NCI-H2107 treated with DMSO at 0.1 percent for 48 hours (cell line): ENCODE results near the gene ATXN7L3B.
"Not testable (repeated sequence)": the region's sequence is repeated elsewhere in the genome, so short reads cannot be mapped to it uniquely, and the experiment has no call there.

ENCODE experiments used
- DNase-seq: peaks from one replicate; lab custom pipeline; 2025; ENCODE audit not compliant: unreplicated experiment; lab: John Stamatoyannopoulos, UW

Gene ATXN7L3B, protein sequence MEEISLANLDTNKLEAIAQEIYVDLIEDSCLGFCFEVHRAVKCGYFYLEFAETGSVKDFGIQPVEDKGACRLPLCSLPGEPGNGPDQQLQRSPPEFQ

DNA sequence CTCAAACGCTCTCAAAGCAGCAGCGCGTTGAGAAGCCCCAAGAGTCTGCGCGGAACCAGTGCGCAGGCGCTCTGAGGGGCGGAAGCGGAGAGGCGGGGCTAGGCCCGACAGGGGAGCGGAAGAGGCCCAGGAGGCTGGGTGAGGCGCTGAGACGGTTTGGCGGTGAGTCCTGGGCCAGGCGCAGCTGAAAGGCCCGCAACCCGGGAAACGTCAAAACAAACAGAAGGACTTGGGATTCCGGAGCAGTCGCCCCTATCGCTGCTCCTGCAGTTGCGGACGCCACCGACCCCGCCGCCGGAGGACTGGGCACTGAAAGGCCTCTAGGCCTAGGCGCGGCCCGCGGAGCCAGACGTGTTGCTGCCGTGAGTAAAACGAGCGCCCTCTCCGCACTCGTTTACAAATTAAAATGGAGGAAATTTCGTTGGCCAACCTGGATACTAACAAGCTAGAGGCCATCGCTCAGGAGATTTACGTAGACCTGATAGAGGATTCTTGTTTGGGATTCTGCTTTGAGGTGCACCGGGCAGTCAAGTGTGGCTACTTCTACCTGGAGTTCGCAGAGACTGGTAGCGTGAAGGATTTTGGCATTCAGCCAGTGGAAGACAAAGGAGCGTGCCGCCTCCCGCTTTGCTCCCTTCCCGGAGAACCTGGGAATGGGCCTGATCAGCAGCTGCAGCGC, at the start of gene ATXN7L3B:
Gene ATXN7L3B, plus strand, starts transcription at position 129 of the 679 bp plus-strand sequence. Its CDS starts 278 bp downstream, at position 407.
- DNase-seq: peak; percentile 93

DNA sequence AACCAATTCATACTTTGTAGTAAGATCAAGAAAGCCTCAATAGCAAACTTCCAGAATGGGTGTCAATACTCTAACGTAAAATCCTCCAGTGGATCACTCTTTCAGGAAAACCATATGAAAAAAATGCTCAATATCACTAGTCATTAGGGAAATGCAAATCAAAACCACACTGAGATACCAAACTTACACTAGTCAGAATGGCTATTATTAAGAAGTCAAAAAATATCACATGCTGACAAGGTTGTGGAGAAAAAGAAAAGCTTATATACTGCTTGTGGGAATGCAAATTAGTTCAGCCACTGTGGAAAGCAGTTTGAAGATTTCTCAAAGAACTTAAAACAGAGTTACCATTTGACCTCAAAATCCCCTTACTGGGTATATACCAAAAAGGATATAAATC, 49.5 kb upstream of the ATXN7L3B start:
- DNase-seq: no peak

DNA sequence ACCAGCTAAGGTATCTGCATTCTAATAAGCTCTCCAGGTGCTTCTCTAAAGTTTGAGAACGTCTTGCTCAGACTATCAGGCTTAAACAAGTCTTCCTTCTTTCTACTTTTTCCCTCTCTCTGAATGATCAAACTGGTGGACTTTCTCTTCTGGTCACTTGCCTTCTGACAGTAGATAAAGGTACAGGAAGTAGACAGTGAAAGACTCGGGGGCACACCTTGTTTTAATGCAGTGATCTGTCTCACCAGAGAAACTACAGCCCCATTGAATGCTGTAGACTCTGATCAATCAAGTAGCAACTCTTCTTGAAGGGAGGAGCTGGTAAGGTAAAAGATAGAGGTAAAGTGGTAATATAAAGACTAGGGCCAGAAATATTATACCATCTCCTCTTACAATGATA, 48.1 kb upstream of the ATXN7L3B start:
- no peak for DNase-seq

DNA sequence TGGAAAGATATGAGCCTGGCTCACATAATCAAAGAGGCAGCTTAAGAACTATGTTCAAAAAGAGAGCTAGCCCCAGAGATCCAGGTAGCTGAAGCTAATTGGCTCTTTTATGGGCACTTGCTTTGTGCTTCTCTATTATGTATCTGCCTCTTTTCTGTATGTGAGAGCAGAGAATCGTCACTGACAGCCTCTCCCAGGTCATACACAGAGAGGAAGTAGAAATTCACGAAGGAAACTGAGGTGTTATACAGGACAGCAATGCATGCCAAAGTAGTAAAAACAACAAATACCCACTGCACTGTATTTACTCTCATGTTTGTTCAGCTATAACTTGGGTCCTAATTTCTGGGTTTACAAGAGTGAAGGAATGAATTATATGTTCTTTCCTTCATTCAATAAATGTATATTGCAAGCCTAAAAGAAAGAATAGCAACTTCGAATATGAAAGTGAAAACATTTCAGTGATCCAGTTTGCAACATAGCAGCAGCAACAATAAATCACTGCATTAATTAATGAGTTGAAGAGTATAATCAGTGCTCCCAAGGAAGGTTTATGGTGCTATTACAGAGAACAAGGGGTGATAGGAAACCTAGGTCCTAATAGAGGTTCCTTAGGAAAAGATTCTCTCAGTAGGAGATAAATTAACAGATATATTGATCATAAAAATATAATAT, 47.1 kb upstream of the ATXN7L3B start:
- DNase-seq: no peak

DNA sequence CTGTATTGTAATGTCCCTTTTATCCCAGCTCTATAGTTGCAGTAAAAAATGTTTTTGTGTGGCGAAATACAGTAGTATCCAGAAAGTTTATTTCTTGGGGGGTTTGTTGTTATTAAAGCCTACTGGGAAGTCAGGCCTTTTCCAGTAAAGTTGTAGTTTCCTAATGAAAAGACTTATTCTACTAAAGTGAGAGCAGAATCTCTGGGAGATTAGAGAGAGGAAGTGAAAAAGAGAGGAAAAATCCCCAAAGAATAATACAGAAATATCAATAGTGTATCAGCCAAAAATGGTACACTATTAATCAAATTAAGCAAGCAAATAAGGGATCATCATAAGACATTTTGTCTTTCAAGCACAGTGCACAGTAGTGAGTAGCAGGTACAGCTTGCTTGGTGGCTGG, 46.3 kb upstream of the ATXN7L3B start:
- DNase-seq: no peak

DNA sequence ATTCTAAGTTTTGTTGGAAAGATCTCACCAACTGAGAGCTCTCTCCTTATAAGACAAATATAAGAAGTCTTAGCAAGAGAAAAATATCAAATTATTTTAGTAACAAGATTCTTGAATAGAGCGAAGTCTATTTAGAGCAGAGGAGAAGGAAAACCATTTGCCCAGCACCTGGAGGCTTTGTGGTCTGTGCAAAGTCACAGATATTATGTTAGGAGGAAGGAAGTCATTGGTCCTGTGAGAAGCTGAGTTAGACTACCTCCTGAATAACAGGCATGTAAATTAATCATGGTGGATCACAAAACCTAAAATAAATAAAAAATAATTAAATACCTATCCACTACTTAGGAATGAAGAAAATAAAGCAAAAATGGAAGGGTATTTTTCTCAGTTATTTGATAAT, 38.4 kb upstream of the ATXN7L3B start:
- no peak for DNase-seq

DNA sequence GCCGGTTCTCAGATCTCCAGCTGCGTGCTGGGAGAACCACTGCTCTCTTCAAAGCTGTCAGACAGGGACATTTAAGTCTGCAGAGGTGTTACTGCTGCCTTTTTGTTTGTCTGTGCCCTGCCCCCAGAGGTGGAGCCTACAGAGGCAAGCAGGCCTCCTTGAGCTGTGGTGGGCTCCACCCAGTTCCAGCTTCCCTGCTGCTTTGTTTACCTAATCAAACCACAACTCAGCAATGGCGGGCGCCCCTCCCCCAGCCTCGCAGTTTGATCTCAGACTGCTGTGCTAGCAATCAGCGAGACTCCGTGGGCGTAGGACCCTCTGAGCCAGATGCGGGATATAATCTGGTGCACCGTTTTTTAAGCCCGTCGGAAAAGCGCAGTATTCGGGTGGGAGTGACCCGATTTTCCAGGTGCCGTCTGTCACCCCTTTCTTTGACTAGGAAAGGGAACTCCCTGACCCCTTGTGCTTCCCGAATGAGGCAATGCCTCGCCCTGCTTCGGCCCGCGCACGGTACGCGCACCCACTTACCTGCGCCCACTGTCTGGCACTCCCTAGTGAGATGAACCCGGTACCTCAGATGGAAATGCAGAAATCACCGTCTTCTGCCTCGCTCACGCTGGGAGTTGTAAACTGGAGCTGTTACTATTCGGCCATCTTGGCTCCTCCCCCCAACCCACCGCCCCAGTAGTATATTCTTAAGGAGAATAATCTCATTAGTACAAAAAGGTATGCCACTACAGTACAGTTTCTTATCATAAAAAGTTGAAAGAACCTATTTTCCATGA, 28.6 kb upstream of the ATXN7L3B start:
- DNase-seq: not testable (repeated sequence)

DNA sequence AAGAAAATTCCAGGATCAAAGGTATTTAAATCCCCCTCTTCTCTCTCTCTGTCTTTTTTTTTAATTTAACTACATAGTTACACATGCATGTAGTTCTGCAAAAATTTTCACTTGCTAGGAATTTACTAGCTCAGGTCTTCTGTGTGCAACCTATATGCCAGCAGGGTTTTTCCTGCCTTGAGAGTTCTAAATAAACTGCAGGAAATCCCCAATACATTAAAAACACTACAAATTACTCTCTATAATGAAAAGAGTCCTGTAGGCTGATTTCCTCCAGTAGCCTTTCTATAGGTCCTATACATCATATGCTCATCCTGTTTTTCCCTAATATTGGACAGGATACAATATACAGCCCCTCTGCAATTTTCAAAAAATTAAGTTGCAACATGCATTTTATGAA, 27.7 kb upstream of the ATXN7L3B start:
- DNase-seq: no peak

DNA sequence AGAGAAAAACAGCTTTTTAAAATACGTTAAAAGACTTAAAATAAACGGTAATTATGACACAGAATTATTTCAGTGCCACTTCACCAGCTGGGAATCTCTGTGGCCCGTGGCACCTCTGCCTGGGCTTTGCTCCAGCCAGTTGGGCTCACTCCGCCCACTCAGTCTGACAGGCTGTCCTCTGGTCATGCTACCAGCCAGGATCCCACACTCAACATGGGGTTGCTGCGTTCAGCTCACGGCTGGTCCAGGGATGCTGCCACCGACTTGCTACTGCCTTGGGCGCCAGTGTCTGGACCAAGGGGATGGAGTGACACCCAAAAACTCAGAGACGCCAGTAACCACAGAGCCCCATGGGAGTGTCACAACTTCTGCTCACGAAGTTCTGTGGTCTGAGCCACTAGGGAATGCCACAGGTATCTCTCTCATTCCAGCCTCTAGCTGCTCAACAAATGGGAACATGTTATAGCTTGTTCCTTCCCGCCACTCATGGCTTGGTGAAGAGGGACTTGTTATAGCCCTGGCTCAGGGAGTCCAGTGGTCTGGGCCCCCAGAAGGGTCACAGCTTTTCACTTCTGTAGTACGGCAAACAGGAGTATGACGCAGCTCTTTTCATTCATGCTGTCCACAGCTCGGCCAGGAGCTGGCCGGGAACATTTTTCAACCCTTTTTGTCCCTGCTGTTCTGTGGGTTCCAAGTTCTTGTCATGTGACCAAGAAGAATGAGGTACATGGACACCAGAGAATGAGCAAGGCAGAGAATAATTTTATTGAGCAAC, 23.4 kb upstream of the ATXN7L3B start:
- DNase-seq: no peak

DNA sequence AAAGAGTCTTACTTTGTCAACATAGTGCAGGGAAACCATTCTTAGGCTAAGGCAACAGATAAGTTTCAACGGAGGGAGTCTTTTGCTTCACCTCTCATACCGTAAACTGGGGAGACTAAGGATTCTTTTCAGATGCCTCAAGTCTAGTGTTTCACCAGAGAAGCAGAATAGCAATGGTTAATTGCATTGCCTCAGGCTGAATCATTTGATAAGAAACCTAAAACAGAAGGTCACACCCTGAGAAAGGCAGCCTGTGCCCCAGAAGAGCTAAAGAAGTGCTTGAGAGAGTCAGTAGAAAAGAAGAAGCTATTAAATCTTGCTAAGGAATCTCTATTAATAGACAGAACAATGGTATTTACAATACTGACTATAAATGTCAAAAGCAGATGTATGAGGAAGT, 21.8 kb upstream of the ATXN7L3B start:
- DNase-seq: no peak

DNA sequence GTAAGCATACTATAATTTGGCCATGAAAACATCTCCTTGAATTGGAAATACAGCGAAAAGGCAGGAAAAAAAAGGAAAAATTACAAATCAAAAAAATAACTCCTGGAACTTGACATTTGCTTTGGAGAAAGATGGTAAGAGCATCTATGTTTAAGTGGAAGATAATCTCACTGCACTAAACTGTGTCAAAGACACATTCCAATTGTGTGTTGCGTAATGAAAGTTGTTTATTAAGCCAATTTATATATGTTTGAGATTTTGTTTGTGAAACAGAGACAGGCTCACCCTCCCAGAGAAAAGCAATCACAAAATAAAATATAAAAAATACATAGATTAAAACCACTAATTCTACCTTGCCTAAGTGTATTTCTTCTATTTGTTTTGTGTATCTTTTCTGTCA, 11.1 kb upstream of the ATXN7L3B start:
- DNase-seq: no peak

DNA sequence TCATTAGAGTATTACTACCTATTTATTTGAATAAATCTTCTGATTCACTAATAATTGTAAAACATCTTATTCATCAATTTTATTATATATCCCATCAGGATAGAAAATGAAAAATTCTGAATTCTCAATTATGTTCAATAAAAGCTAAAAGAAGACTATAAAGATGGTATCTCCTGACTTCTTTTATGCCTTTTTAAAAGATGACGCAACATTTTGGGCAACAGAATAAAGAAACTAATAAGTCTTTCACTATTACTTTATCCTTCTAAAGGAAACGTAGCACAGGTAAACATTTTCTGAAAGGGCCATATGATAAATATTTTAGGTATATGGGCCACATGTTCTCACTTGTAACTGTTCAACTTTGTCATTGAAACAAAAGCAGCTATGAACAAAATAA, 10.1 kb upstream of the ATXN7L3B start:
- DNase-seq: no peak

DNA sequence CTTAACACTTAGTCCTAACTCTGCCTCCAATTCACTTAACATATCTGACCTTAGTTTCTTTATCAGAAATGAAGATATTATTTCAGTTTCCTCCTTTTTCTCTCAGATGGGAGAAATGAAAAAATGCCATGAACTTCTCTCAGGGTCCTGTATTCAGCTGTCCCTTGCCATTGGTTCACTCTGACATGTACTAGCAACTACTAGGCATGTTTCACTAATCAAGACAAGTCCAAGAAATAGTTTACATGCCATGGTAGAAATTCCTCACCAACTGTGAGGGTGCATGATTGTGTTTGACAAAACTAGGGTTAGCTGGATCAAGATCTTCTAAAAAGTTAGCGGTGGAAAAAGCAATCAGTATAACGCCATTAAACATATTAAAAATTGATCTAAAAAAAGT, 7.0 kb upstream of the ATXN7L3B start:
- DNase-seq: no peak

DNA sequence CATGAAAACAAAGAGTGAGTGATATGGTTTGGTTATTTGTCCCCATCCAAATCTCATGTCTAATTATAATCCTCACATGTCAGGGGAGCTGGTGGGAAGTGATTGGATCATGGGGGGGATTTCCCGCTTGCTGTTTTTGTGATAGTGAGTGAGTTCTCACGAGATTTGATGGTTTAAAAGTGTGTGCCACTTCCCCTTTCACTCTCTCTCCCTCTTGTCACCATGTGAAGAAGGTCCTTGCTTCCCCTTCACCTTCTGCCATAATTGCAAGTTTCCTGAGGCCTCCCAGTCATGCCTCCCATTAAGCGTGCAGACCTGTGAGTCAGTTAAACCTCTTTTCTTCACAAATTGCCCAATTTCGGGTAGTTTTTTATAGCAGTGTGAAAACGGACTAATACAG, 2.1 kb upstream of the ATXN7L3B start:
- DNase-seq: no peak

DNA sequence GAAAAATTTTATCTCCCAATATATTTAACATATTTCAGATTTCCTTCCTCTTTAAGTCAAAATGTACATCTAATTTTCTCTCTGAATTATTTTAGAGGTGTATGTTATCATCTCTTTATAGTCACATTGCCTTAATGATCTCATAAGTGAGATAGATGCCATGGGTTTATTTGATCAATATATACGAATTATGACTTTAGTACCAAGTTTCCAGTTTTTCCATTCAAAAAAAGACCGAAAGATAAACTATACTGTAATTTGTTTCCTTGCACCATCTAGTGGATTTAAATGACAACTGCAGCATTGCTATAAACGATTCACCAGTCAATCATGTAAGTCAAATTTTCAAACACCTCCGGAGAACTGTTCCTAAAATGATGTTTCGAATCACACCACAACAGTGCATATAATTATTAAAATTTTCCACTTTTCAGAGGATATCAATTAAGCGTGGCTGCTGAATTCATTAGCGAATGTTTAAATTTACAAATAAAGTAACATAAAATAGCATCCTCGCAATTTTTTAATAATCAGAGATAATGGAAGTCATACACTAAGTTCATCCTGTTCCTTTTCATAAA, 419 bp upstream of the ATXN7L3B start:
- DNase-seq: peak; percentile 89

DNA sequence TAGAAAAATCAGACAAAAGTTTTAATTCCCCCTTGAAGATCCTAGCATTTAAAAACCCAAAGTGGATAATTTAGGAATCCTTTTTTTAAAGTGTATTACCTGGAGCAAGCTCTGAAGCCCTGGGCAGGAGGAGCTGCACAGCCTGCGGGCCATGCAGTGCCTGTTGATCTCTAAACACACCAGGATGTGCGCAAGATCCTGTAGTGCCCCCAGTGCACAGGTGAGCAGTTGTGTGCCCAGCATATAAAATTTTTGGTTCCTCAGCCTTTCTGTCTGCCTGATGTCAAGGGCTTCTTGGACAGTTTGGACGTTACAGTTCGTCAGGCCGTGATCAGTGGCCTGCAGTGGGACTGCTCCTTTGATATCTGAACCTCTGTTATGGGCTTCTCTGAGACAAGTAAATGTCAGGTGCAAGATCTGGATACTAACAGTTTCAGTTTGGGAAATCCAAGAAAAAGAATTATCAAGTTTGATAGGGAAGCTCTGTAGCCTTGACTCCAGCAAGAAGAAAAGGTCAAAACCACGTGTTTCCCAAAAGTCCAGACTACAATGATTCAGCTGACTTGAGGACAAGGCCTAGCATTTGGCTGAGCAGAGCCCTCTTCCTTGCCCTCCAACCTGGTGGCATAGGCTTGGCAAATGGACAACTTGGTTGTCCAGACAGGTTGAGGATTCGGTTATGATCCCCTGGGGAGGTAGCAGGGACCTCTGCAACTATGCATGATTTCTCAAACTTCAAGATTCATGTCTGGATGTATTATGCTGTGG, 1.0 kb downstream of the ATXN7L3B start:
- DNase-seq: no peak

DNA sequence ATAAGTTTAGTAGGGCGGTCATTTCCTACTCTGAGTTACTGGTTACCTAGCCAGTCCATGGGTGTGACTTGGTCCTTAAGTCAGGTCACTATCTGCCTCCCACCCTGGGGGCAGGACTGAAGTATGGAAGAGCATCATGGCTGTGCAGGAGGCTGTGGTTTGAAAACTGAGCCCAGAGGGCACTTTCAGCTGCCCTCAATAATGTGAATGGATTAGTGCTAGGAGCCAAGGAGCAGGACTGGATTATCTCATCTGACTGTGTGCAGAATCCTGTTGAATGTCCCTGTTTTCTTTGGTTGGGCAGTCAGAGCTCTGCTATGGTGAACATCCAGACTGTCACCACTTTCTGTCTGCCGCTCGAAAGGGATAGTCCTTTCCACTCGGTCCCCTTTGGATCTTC, 1.6 kb downstream of the ATXN7L3B start:
- DNase-seq: peak; percentile 10

DNA sequence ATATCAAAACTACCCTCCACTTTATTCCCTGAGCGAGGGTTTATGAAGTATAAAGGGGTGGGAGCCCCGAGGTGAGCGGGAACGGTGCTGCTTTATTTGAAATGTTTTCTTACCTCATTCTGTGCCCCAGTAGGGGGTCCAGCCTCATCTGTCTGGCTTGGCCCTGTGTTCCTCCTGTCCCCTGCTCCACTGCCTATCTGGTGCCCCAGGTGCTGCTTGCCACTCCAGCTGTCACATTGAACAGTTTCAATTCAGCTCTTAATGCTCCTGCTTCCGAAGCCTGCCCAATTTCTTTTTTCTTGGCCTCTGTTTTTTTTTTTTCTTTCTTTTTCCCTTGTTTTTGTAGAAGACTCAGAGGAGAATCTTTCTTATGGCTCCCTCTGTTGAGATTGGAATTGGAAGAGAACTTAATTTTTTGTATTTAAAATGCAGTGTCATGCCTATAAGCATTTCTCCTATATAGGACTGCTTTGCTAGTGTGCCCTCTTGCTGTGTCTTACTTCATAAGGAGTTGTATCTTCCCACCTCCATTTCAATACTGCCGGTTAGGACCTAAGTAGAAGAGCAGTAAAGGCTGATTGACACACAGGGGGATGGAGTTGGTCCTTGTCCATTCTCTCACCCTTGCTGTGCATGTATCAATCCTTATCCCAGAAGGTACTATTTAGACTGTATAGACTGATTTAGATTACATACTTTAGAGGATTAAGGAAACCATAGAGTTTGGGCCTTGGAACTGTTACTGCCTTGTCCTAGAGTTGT, 2.3 kb downstream of the ATXN7L3B start:
- DNase-seq: no peak

DNA sequence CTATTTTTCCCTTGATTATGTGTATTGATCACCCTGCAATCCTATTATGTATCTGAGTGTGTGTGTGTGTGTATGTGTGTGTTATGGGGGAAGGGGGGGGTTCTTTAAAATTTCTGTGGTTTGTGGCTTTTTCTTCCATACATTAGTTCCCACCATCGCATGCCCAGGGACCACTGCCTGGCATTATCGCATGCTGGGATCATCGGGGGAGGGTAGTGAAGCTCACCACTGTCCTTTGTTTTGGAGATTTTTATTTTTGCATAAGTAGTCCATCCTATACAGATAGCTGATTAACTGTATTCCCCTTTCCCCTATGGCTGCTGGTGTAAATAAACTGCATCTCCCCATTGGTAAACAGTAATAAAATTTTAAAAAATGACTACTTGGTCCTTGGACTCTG, 3.4 kb downstream of the ATXN7L3B start:
- no peak for DNase-seq
